HG02943 (cell line): ENCODE results near the gene MCC.

Experiments used
- ATAC-seq: cut with Tn5 transposase; IDR thresholded peaks from one replicate; pipeline ENCODE4 v1.9.1; 2021; ENCODE audit warnings: mild to moderate bottlenecking, low read depth, moderate library complexity; ENCODE audit not compliant: unreplicated experiment

The MCC gene

GRCh38 chr5:113190347-113190746 is 297.9 kb downstream of the MCC start:
- no peak for ATAC-seq

DNA sequence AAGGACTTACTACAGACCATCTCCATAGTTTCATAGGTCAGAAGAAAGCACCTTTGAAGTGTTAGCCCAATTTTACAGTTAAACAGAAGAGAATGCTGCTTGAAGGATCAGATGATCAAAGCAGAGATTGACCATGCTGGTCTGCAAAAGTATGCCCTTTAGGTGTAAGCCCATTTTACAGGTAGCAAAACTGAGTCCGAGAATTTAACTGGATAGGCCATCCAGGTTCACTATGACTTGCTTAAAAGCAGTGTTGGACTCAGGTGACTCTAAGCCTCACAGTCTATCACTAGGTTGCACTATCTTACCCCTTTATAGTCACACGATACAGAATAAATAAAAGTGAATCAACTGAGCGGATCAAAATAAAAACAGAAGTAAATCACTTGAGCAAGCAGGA is 299.0 kb downstream of the MCC start:
- no peak for ATAC-seq

DNA sequence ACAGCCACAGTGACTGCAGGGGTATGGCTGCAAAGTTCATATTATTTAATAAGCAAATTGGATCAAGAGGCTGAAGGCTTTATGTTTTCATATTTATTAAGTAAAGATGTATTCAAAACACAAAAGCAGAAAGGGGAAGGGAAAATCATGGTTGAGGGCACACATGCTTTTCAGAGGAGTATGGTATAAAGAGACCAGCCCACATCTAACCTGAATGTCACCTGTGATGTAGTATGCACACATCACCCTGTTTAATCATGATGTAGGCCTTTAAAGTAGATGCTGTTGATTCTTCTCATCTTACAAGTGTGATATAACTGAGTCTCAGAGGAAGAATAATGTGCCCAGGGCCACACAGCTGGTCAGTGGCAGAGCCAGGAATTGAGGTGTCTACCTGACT is 299.8 kb downstream of the MCC start:
- no peak for ATAC-seq

GRCh38 chr5:113187906-113188305 is 300.3 kb downstream of the MCC start:
- ATAC-seq, result no peak

GRCh38 chr5:113186061-113186460 is 302.2 kb downstream of the MCC start:
- no peak for ATAC-seq

DNA sequence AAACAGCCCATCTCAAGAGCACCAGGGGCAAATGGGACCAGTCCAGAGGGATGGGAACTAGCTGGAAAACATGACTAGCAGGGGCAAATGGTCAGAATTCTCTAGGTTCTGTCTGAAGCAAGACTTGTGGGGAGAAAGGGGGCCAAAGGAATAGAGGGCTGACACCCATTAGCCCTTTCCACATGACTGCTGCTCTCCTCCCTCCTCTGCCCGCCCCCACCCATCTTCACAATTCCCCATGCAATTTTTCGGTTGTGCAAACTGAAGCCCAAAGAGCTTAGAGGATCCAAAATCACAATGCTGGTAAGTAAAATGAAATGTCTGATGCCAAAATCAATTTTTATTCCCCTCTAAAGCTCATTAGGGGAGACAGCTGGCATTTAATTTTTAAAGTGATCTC is 304.6 kb downstream of the MCC start:
- ATAC-seq, result no peak

DNA sequence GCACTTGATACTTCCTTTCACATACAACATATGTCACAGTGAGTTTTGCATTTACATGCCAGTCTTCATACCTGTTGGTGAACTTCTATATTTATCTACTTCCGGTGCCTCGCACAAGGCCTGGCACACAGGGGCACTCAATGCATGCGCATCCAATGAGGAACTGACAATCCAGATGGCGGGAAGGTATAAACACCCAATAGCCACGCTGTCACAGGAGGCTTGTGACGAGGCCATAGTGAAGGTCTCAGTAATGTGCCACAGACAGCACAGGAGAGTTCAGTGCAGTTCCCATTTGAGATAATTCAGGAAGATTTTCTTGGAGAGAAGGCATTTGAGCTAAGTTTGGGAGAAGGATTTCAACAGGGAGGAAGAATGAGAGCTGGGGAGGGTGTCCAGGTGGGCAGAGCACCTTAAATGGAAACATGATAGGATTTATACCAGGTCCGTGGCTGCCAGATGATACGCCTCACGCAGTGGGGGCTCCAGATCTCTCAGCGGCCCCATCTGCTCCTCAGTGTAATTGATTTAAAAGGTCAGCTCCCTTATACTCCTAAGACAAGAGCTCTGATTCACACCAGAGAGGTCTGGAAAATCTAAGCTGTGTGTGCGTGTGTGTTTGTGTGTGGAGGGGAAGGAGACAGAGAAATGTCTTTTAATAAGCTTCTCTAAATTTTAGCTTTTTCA is 305.5 kb downstream of the MCC start:
- no peak for ATAC-seq

DNA sequence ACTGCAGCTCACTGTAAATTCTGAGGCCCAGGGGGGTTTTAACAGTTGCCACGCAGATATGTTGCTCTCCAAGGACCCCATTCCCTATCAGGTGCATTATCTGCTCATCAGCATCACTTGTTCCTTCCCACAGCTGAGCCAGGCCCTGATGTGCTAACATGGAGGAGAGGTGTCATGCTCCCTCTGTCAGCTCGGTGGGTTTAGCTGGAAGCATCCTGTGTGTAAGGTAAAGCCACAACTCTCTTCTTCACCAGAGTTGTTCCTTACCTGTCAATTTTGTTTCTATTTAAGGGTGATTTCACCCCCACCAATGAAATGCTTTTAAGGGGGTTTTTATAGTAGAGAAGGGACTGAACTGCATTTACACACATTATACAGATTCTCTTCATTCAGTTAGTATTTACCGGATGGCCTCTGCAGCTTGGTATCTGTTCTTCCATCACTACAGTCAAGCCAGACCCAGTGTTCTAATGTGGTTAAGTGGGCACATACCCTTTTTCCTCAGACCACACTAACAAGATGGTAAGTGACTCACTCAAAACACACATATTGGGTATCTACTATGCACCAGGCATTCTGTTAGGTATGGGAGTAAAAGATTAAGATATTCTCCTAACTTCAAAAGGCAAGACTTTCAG is 306.3 kb downstream of the MCC start:
- ATAC-seq, result no peak

DNA sequence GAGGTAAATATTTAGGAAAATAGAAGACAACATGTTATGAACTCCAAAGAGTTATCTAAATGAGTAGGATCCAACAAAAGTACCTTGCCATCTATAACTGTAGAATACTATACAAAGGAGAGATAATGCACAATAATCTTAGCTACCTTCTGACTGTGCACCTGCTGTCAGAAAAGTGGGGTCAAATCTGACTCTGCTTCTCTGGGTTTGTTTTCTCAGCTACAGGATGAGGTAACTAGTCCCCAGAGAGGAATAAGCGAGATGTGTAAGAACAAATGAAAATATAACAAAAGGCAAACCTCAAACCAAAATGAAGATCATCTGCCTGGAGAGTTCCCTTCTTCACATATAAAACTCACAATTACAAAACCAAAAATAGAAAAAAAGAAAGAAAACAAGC is 306.8 kb downstream of the MCC start:
- ATAC-seq, result no peak

DNA sequence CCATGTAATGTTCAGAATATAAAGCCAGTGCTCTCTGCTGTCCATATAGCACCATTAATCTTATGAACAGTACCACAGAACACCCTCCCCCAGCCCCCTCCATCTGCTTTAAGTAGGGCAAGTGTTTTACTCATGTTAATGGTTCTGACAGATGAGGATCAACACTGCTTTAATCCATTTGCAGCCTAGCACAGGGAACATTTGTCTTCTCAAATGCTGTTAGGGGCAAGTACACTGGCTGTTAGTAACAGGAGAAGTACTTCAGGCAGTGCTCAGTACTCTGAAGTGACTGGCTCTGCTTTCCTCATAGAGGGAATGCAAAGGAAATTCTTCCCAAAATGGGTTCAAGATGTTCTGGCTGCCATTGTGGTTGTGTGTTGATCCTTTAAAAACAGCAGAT is 309.1 kb downstream of the MCC start:
- ATAC-seq, result no peak

DNA sequence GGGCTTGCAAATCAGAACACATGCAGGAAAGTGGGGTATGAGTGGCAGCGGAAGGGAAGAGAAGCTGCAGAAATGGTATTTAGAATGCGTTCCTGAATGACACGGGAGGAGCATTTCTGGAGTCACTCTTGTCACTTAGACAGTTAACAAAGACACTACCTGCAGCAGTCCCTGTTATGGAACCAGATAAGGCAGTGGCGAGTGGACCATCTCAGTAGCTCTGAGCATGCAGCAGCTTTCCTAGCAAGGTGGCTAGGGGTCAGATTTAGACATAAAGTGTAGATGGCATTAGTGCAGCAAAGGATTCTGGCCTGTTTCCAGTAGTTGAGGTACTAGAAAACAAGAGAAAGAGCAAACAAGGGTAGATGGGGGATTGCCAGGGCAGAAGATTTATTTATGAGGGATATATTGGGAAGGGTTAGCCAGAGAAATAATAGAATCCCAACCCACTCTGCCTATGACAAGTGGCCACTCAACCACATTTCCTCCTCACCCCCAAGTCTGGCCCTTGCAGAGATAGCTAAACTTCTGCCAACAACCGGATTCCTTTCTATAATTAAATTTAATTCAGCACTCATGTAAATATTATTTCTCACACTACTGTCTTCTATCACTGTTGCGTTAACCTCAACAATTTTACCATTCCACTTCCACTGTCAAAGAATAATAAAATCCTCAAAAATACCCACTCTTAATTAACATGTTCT is 310.0 kb downstream of the MCC start:
- no peak for ATAC-seq

DNA sequence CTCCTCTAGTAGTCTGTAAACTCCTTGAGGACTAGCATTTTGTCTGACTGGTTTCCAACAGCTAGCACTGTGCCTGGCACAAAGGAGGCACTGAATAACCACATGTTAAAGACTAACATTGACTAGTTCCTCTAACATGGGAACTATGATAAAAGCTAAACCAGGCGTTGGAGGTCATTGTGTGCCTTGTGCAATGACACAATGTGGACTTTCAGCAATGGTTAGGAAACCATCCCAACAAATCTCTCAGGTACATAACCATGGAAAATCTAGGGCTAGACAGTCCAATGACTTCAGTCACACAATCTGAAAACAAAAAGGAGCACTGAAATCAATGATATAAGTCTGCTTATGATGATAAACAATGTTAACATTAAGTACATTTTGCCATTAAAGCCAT is 311.0 kb downstream of the MCC start:
- ATAC-seq, result no peak

DNA sequence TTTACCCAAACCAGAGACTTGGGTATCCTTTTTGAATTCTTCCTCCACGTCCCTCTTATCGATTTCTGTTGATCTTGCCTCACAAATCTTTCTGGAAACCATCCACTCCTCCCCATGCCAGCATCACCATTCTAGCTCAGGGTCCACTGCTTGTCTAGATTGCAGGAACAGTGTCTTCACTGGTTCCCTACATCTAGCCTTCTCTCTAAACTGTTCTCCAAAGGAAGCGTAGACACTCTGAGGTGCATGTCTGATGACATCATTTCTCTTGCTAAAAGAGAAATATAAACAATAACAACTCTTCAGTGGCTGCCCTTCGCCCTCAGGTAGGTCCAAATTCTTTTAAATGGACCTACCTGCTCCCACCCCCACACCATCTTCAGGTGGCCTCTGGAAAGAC is 311.5 kb downstream of the MCC start:
- ATAC-seq, result no peak

DNA sequence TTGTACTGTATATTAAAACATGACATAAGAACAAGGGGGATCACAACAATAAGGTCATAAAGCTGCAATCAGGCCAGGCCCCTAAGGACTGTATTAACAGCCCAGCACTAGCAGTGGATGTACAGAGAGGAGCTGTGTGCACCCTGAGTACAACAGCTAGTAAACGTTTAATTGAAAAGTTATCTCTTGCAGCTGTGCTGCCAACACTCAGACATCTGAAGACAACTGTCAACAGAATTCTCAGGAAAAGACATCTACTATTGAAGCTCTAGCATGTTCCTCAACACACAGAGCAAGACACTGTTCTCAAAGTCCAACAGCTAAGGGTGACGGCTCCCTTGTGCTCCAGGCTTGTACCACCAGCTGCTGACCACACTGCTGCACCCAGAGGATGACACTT is 312.1 kb downstream of the MCC start:
- no peak for ATAC-seq

DNA sequence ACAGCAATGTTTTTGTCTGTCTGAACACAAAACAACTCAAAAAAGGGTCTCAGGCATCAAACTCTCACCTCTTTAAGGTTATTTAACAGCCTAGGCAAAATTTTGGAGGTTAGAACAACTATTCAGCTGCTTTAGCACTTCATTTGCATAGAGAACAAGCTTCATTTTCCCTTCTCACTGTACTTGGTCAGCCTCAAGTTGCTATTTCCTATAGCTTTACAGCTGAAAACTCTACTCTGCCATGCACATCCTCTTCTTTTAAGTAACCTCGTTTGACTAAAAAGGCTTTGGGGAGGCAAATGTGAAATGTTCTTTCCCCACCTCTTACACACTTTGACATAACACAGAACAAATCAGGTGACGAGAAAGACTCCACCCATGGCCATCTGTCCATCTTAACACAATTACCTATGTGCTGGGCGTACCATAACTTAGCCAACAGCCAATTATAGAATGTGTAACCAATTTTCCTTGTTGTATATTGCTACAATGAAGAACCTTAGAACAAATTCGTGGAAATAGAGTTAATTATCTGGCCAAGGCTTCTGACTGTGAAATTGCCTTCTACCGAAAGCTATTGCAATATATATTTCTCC is 315.9 kb downstream of the MCC start:
- ATAC-seq, result no peak

DNA sequence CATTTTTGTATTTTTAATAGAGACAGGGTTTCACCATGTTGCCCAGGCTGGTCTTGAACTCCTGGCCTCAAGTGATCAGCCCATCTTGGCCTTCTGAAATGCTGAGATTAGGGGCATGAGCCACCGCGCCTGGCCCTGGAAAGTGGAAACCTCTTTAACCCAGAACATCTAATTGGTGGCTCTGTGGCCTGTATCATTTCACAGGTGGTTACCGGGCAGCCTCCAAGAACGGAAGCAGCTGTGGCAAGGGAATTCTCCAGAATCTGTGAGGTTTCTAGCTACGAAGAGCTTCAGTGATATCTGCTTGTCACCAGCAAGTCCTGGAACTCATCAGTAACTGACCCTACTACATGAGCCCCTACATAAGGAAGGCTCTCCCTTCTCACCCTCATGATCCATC is 316.7 kb downstream of the MCC start:
- ATAC-seq, result no peak

- no peak for ATAC-seq
Measured at GRCh38 chr5:113170707-113171106, 317.5 kb downstream of the MCC start.

GRCh38 chr5:113169720-113170119 is 318.5 kb downstream of the MCC start:
- no peak for ATAC-seq

GRCh38 chr5:113167985-113168384 is 320.3 kb downstream of the MCC start:
- ATAC-seq, result no peak

GRCh38 chr5:113166852-113167366 is 321.3 kb downstream of the MCC start:
- no peak for ATAC-seq

DNA sequence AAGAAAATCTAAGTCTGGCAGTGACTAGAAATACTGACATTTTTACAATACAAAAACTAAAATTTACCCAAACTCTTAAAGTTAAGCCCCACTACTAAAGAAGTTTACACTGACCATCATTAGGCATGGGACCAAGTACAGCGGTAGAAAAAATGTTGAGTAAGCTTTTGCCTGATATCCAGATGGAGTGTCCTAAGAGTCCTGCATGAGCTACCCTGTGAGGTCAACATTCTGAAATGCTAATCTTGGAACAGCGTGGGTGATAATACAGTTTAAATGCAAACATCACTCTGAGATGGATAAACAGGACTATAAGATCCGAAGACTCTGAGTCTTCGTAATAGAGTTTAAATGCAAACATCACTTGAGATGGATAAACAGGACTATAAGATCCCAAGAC is 322.0 kb downstream of the MCC start:
- ATAC-seq, result no peak
